Measurements from ENCODE around the gene ZFP57. TPM values are rescaled to one million over a fixed set of nuclear protein-coding genes. Genes with fewer than 3 reads are reported as not detected.
A peak's percentile ranks its signal among the peaks of the same experiment; 100 is the strongest.

ZFP57 gene
- total RNA-seq, 2 donors from 2014 or later = 0.57 to 1.7 TPM

DNA sequence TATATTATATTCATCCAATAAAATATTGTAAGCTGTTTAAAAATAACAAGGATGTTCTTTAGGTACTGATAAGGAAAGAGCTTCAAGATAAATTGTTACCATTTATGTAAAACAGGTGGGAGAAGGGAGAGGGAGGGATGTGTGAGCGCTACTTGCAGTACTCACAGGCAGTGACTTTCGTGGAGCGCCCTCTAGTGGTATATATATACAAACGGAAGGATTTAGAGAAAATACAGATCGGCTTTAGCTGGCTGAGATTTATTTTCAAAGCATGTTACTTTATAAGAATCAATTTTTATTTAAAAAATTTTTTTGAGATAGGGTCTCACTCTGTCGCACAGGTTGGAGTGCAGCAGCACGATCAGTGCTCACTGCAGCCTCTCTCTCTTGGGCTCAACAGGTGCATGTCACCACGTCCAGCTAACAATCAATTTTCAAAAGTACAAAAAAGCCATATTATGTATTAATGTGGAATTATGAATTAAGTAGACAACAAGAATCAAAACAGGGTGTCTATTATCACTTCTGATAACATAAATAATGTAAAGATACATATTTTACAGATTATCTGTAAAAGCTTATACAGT, 27.4 kb downstream of the ZFP57 start:
- no peak overlapping the region for H3K27ac ChIP-seq
- no peaks in the 10 kb centered on the region for H3K27me3 ChIP-seq (replicated peaks; ENCODE audit: insufficient read depth)
- intact Hi-C loops (cut with DNase I) = no loop called here
- no peak for TF ChIP-seq POLR2A (IDR thresholded peaks at IDR 0.05)
- TF ChIP-seq, protein P1, sequence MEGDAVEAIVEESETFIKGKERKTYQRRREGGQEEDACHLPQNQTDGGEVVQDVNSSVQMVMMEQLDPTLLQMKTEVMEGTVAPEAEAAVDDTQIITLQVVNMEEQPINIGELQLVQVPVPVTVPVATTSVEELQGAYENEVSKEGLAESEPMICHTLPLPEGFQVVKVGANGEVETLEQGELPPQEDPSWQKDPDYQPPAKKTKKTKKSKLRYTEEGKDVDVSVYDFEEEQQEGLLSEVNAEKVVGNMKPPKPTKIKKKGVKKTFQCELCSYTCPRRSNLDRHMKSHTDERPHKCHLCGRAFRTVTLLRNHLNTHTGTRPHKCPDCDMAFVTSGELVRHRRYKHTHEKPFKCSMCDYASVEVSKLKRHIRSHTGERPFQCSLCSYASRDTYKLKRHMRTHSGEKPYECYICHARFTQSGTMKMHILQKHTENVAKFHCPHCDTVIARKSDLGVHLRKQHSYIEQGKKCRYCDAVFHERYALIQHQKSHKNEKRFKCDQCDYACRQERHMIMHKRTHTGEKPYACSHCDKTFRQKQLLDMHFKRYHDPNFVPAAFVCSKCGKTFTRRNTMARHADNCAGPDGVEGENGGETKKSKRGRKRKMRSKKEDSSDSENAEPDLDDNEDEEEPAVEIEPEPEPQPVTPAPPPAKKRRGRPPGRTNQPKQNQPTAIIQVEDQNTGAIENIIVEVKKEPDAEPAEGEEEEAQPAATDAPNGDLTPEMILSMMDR (IDR thresholded peaks at IDR 0.05) = peak; percentile 45 to 71 (median 59)
- no peak for TF ChIP-seq POLR2AphosphoS5 (IDR thresholded peaks at IDR 0.05)
- 12% methylated on average over 8 of the region's 8 CpGs for WGBS
- peak; percentile 50 for DNase-seq (ENCODE audit: low spot score)
- H3K9me3 ChIP-seq = no peaks in the 10 kb centered on the region
- H3K4me3 ChIP-seq = no peak overlapping the region
- H3K4me1 ChIP-seq (replicated peaks) = no peaks in the 10 kb centered on the region
- no peaks in the 10 kb centered on the region for H3K36me3 ChIP-seq

DNA sequence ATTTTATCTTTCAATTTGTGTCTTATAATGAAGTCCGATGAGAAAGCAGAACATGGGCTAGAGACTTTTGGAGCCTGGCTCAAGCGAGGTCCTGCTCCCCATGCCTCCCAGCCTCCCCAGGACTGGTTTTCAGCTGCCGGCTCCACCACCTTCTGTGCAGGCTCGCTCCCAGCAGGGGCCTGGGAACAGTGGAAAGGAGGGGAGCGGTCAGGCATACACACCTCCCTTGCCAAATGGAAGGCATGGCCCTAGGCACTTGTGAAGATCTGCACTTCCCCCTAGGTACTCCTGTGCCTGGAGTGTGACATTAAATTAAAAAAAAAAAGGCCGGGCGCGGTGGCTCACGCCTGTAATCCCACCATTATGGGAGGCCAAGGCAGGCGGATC, 28.8 kb downstream of the ZFP57 start:
- no peak overlapping the region for H3K27ac ChIP-seq
- 85% methylated on average over 10 of the region's 10 CpGs for whole genome bisulfite sequencing
- H3K4me1 ChIP-seq (replicated peaks) = no peaks in the 10 kb centered on the region
- TF ChIP-seq POLR2AphosphoS5 (IDR thresholded peaks at IDR 0.05) (no peak), POLR2A (IDR thresholded peaks at IDR 0.05) (no peak)
- TF ChIP-seq, protein P1 (IDR thresholded peaks at IDR 0.05) = no peak
- no peak for DNase-seq (ENCODE audit: low spot score)
- intact Hi-C loops (cut with DNase I) = no loop called here
- no peaks in the 10 kb centered on the region for H3K9me3 ChIP-seq
- no peak overlapping the region for H3K4me3 ChIP-seq
- H3K36me3 ChIP-seq = no peaks in the 10 kb centered on the region
- H3K27me3 ChIP-seq (replicated peaks; ENCODE audit: insufficient read depth) = no peaks in the 10 kb centered on the region

GRCh38 chr6:29651413-29652197, 29.3 kb downstream of the ZFP57 start:
- Histone ChIP-seq H3K36me3 (no peaks in the 10 kb centered on the region), H3K9me3 (no peaks in the 10 kb centered on the region), H3K27me3 (replicated peaks; ENCODE audit: insufficient read depth) (no peaks in the 10 kb centered on the region), H3K4me1 (replicated peaks) (no peaks in the 10 kb centered on the region), H3K4me3 (no peak overlapping the region), H3K27ac (no peak overlapping the region)
- TF ChIP-seq, protein P1 (IDR thresholded peaks at IDR 0.05) = peak; percentile 16 to 58 (median 46)
- no peak for TF ChIP-seq POLR2AphosphoS5 (IDR thresholded peaks at IDR 0.05)
- no peak for TF ChIP-seq POLR2A (IDR thresholded peaks at IDR 0.05)
- no peak for DNase-seq (ENCODE audit: low spot score)
- intact Hi-C loops (cut with DNase I) = no loop called here
- WGBS = 77% methylated on average over 8 of the region's 8 CpGs

DNA sequence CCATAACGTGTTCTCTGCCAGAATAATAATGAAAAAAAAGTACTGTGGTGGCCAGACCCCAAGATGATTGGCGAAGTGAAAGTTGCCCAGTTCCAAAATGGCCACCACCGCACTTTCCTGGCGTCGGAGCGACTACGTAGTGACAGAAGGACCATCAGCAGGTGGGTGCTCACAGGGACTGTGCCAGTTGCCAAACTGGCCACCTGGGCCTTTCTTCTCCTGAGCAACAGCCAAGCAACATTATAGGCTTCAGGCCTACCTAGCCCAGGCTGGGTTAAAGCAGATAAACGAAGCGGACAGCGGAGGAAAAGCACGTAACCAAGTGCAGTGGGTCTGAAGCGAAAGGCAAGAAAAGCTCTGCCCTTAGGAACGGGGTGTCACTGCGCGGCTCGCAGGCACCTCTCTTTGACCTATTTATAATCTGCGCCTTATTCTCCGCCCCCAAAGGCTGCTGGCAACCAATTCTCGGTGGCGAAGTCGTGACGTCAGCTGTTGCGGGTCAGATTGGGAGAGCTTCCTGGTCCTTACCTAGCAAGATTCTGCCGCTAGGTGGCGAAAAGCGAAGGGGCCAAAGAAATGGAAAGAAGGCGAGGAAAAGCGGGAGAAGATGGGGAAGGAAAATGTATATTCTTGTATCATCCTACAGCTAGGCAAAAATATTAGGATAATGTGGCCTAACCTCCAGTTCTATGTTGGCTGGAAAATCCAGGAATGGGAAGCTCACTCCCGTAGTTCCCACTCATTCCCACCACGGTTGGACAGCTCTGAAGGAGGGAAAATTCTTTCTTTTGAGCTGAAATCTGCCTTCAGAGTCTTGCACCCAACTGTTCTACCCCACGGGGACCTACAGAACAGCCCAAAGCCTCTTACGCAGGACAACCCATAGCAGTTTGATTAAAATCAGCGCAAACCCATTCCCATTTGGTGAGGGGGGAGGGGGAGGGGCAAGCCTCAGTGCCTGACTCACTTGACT, 31.0 kb downstream of the ZFP57 start:
- Histone ChIP-seq H3K4me3 (peak overlapping the region; percentile 43 to 45), H3K9me3 (no peaks in the 10 kb centered on the region), H3K27me3 (replicated peaks; ENCODE audit: insufficient read depth) (no peaks in the 10 kb centered on the region), H3K4me1 (replicated peaks) (no peaks in the 10 kb centered on the region), H3K36me3 (no peaks in the 10 kb centered on the region), H3K27ac (peak overlapping the region; percentile 92 to 96)
- intact Hi-C loops (cut with DNase I) = no loop called here
- 4% methylated on average over 33 of the region's 33 CpGs for WGBS
- TF ChIP-seq POLR2A (IDR thresholded peaks at IDR 0.05) (peak; percentile 87), POLR2AphosphoS5 (IDR thresholded peaks at IDR 0.05) (peak; percentile 96)
- TF ChIP-seq, protein P1 (IDR thresholded peaks at IDR 0.05) = peak; percentile 91 to 97 (median 96)
- peak; percentile 98 for DNase-seq (ENCODE audit: low spot score)
